Mesenchymal stem cell (in vitro differentiated cells and primary cell): ENCODE results near the gene CATSPERD.
"Not testable (repeated sequence)": the region's sequence is repeated elsewhere in the genome, so short reads cannot be mapped to it uniquely, and the experiment has no call there.

Experiments
- DNase-seq: peaks from one replicate; pipeline ENCODE4 v3.0.0-alpha.2; 2013
- H2AFZ ChIP-seq: one replicate; pipeline ENCODE4 v1.6.1; 2013; ENCODE audit warnings: low read depth, mild to moderate bottlenecking, control low read depth, inconsistent platforms, low read length, moderate library complexity
- H2AK5ac ChIP-seq: 2 replicates; pipeline ENCODE4 v1.6.1; 2013; ENCODE audit warnings: low read length, moderate library complexity, mild to moderate bottlenecking, inconsistent platforms; ENCODE audit not compliant: severe bottlenecking
- H2BK120ac ChIP-seq: one replicate; pipeline ENCODE4 v1.6.1; 2013; ENCODE audit warnings: low read depth, mild to moderate bottlenecking, inconsistent platforms, low read length, moderate library complexity
- H2BK12ac ChIP-seq, 2 experiments: one replicate each; pipeline ENCODE4 v1.6.1; 2013; ENCODE audit warnings: inconsistent platforms in 2 of 2, low read length in 2 of 2, mild to moderate bottlenecking in 2 of 2, moderate library complexity in 2 of 2, control low read depth in 1 of 2
- H2BK15ac ChIP-seq: one replicate; pipeline ENCODE4 v1.6.1; 2013; ENCODE audit warnings: mild to moderate bottlenecking, low read depth, inconsistent platforms; ENCODE audit not compliant: poor library complexity, severe bottlenecking
- H2BK5ac ChIP-seq: 2 replicates; pipeline ENCODE4 v1.6.1; 2013; ENCODE audit warnings: low read depth, mild to moderate bottlenecking, low read length, control low read depth, inconsistent platforms; ENCODE audit not compliant: poor library complexity, severe bottlenecking
- H3K14ac ChIP-seq, 2 experiments: one replicate each; pipeline ENCODE4 v1.6.1; 2013; ENCODE audit warnings: inconsistent platforms in 2 of 2, low read length in 2 of 2, control low read depth in 1 of 2, mild to moderate bottlenecking in 1 of 2, moderate library complexity in 1 of 2
- H3K18ac ChIP-seq, 2 experiments: one replicate each; pipeline ENCODE4 v1.6.1; 2013; ENCODE audit warnings: inconsistent platforms in 2 of 2, low read length in 2 of 2, control low read depth in 1 of 2, low read depth in 1 of 2, mild to moderate bottlenecking in 1 of 2
- H3K23ac ChIP-seq, 2 experiments: one replicate each; pipeline ENCODE4 v1.6.1; 2013; ENCODE audit warnings: inconsistent platforms in 2 of 2, low read length in 2 of 2, mild to moderate bottlenecking in 2 of 2, moderate library complexity in 2 of 2, control low read depth in 1 of 2
- H3K27ac ChIP-seq: 2 replicates; pipeline ENCODE4 v1.5.1; 2013; ENCODE audit warnings: mild to moderate bottlenecking, moderate library complexity, low read length, control low read depth, inconsistent platforms; ENCODE audit not compliant: poor library complexity, severe bottlenecking
- H3K27me3 ChIP-seq, 2 experiments: 2 replicates each; pipeline versions ENCODE4 v1.6.1 to v1.7.0; 2013; ENCODE audit warnings: low read length in 2 of 2, mild to moderate bottlenecking in 2 of 2, moderate library complexity in 2 of 2, control low read depth in 1 of 2, inconsistent platforms in 1 of 2; ENCODE audit not compliant: control insufficient read depth in 1 of 2, insufficient read depth in 1 of 2
- H3K36me3 ChIP-seq, 2 experiments: 2 replicates each; pipeline versions ENCODE4 v1.6.1 to v1.7.0; 2013; ENCODE audit warnings: low read length in 2 of 2, control low read depth in 1 of 2, inconsistent platforms in 1 of 2, low read depth in 1 of 2, mild to moderate bottlenecking in 1 of 2; ENCODE audit not compliant: insufficient read depth in 2 of 2, control insufficient read depth in 1 of 2
- H3K4ac ChIP-seq, 2 experiments: one replicate each; pipeline ENCODE4 v1.6.1; 2013; ENCODE audit warnings: inconsistent platforms in 2 of 2, low read length in 2 of 2, mild to moderate bottlenecking in 2 of 2, moderate library complexity in 2 of 2, control low read depth in 1 of 2, low read depth in 1 of 2
- H3K4me1 ChIP-seq: 2 replicates; pipeline ENCODE4 v1.6.1; 2013; ENCODE audit warnings: low read depth, low read length, control low read depth; ENCODE audit not compliant: control insufficient read depth, insufficient read depth
- H3K4me2 ChIP-seq: 2 replicates; pipeline ENCODE4 v1.6.1; 2013; ENCODE audit warnings: low read length, mild to moderate bottlenecking, inconsistent platforms; ENCODE audit not compliant: poor library complexity, severe bottlenecking
- H3K4me3 ChIP-seq, 2 experiments: 2 replicates each; pipeline versions ENCODE4 v1.5.1 to v1.7.0; 2013; ENCODE audit warnings: low read length in 2 of 2, mild to moderate bottlenecking in 2 of 2, control low read depth in 1 of 2, low read depth in 1 of 2; ENCODE audit not compliant: insufficient read depth in 1 of 2
- H3K79me1 ChIP-seq: replicated peaks from 2 replicates; pipeline ENCODE4 v1.6.1; 2013; ENCODE audit warnings: mild to moderate bottlenecking, control low read depth, low read length, inconsistent platforms; ENCODE audit not compliant: poor library complexity, severe bottlenecking
- H3K9ac ChIP-seq: 2 replicates; pipeline ENCODE4 v1.7.0; 2013; ENCODE audit warnings: mild to moderate bottlenecking, low read length, moderate library complexity
- H3K9me3 ChIP-seq: 2 replicates; pipeline ENCODE4 v1.7.0; 2013; ENCODE audit warnings: mild to moderate bottlenecking, low read length; ENCODE audit not compliant: control insufficient read depth
- H4K8ac ChIP-seq: one replicate; pipeline ENCODE4 v1.6.1; 2013; ENCODE audit warnings: inconsistent platforms, mild to moderate bottlenecking, low read length, moderate library complexity
- H4K91ac ChIP-seq: one replicate; pipeline ENCODE4 v1.6.1; 2013; ENCODE audit warnings: mild to moderate bottlenecking, low read length, inconsistent platforms
- WGBS: methylation state at CpG from one replicate; pipeline ENCODE4 v1.1.7; 2013; ENCODE audit warnings: mixed read lengths; 5-methylcytosine and 5-hydroxymethylcytosine counted together

CATSPERD gene

DNA sequence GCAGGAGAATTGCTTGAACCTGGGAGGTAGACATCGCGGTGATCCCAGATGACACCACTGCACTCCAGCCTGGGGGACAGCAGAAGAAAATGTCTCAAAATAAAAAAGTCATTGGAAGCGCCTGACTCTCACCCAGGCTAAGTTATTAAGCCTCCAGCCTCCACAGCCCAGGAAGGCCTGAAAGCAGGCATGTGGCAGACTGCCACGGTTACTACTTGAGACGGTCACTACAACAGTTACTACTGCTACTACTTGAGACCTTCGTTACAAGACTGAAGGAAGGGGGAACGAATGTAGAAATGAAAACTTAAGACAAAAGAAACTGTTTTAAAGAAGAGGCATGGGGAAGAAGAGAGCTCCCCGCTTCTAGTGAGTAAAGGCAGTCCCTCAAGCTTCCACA, 54.5 kb downstream of the CATSPERD start:
- no peak overlapping the region for H3K4me2 ChIP-seq
- no peaks in the 10 kb centered on the region for H3K9me3 ChIP-seq
- no peak overlapping the region for H3K4ac ChIP-seq
- H3K14ac ChIP-seq = no peak overlapping the region
- no peak overlapping the region for H2BK15ac ChIP-seq
- no peaks in the 10 kb centered on the region for H3K36me3 ChIP-seq
- no peak overlapping the region for H3K4me3 ChIP-seq
- H3K27me3 ChIP-seq = peaks cover 0 to 8% of the 10 kb centered on the region in 2 experiments
- no peak overlapping the region for H4K8ac ChIP-seq
- H3K23ac ChIP-seq = no peak overlapping the region
- H2BK5ac ChIP-seq = no peak overlapping the region
- H3K4me1 ChIP-seq = peaks cover 2% of the 10 kb centered on the region
- no peaks in the 10 kb centered on the region for H3K79me1 ChIP-seq
- no peak for DNase-seq
- peak overlapping the region; percentile 19 for H2BK120ac ChIP-seq
- no peak overlapping the region for H2BK12ac ChIP-seq
- peak overlapping the region; percentile 49 for H3K9ac ChIP-seq
- WGBS = 88% methylated on average over 6 of the region's 8 CpGs
- no peak overlapping the region for H3K18ac ChIP-seq
- no peak overlapping the region for H2AK5ac ChIP-seq
- no peak overlapping the region for H2AFZ ChIP-seq
- H4K91ac ChIP-seq = no peak overlapping the region
- no peak overlapping the region for H3K27ac ChIP-seq

DNA sequence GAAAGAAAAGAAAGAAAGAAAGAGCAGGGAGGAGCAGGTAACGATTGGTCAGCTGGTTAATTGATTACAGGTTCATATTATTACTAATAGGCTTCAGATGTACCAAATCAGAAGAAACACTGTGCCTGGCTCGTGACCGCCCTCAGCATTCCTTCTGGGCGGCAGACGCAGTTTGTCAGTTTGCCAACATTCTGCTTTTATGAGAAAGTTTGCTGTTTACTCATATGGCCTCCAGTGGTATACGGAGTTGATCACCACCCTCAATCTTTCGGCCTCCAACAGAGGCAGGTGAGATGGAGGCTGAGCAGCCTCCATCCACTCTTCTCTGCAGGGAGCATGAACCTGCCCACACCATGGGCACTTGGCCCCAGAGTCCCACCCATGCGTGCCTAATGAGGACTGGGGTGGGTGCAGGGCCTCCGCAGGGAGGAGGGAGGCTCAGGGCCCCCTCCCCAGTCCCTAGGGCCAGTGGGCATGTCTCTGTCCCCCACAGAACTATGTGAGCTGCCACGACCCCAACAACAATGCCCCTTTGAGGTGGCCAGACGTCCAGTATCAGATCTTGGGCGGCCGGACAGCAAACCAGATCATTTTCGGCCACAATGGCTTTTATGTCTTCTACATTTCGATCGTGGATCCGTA, 55.4 kb downstream of the CATSPERD start:
- 83% methylated on average over 16 of the region's 17 CpGs for WGBS
- Histone ChIP-seq H2BK120ac (no peak overlapping the region), H3K4me3 (peak overlapping the region in 1 of 2 experiments; percentile 41), H4K8ac (no peak overlapping the region), H2BK15ac (no peak overlapping the region), H3K9me3 (no peaks in the 10 kb centered on the region), H2AFZ (no peak overlapping the region), H3K9ac (peak overlapping the region; percentile 40), H3K36me3 (no peaks in the 10 kb centered on the region), H3K4me1 (peaks cover 2% of the 10 kb centered on the region), H2BK5ac (no peak overlapping the region), H2AK5ac (no peak overlapping the region), H3K4me2 (no peak overlapping the region), H2BK12ac (no peak overlapping the region), H3K4ac (no peak overlapping the region), H3K27me3 (peaks cover 0 to 8% of the 10 kb centered on the region in 2 experiments), H4K91ac (no peak overlapping the region), H3K23ac (no peak overlapping the region), H3K18ac (no peak overlapping the region), H3K79me1 (no peaks in the 10 kb centered on the region), H3K27ac (no peak overlapping the region), H3K14ac (no peak overlapping the region)
- DNase-seq = no peak

DNA sequence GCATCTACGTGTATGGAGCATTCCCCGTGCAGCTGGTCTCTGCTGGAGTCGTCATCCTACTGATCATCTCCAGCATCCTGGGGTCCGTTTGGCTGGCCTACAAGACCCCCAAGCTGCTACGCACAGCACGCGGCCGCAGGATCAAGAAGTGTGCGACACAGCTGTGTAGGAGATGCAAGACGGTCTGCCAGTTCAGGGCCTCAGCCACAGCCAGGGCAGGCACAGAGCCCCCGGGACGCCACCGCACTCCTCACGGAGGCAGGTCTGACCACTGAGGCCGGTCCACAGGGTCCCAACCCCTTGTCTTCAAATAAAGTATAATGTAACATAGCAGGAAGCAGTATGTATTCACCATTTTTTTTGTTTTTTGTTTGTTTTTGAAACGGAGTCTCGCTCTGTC, 58.0 kb downstream of the CATSPERD start:
- no peak overlapping the region for H2BK120ac ChIP-seq
- H3K23ac ChIP-seq = no peak overlapping the region
- no peak overlapping the region for H3K9ac ChIP-seq

DNA sequence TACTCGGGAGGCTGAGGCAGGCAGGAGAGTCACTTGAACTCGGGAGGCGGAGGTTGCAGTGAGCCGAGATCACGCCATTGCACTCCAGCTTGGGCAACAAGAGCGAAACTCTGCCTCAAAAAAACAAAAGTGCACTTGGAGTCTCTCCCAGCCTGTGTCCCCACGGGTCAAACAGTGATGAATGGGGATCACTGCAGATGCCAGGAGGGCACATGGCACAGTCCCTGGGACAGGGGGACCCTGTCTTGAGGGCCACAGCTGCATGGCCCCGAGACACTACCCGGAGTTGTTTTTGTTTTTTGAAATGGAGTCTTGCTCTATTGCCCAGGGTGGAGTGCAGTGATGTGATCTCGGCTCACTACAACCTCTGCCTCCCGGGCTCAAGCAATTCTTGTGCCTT, 60.5 kb downstream of the CATSPERD start:
- H3K4me3 ChIP-seq, H3K27me3 ChIP-seq, H3K4ac ChIP-seq, H3K4me1 ChIP-seq, H2AK5ac ChIP-seq, H3K18ac ChIP-seq, H2BK12ac ChIP-seq, H3K9ac ChIP-seq, H3K14ac ChIP-seq, H2BK5ac ChIP-seq, H3K4me2 ChIP-seq, H3K23ac ChIP-seq, H4K8ac ChIP-seq, H2BK120ac ChIP-seq, H3K27ac ChIP-seq, H3K9me3 ChIP-seq, DNase-seq, H2AFZ ChIP-seq, H2BK15ac ChIP-seq, H4K91ac ChIP-seq: not testable (repeated sequence)
- WGBS = 93% methylated on average over 11 of the region's 11 CpGs
- Histone ChIP-seq H3K79me1 (peaks cover 16% of the 10 kb centered on the region), H3K36me3 (peaks cover 19 to 39% of the 10 kb centered on the region in 2 experiments)

More for the DNA sequence above, 58.0 kb downstream of the CATSPERD start:
- Histone ChIP-seq H2AFZ (no peak overlapping the region), H2BK5ac (no peak overlapping the region), H3K4ac (no peak overlapping the region), H4K91ac (no peak overlapping the region), H3K9me3 (no peaks in the 10 kb centered on the region), H3K18ac (no peak overlapping the region), H2BK15ac (no peak overlapping the region), H3K36me3 (peaks cover 0 to 13% of the 10 kb centered on the region in 2 experiments), H3K27me3 (peaks cover 0 to 8% of the 10 kb centered on the region in 2 experiments), H2BK12ac (no peak overlapping the region), H3K79me1 (no peaks in the 10 kb centered on the region), H3K4me2 (no peak overlapping the region), H4K8ac (no peak overlapping the region), H3K27ac (no peak overlapping the region), H3K4me1 (peaks cover 1% of the 10 kb centered on the region), H3K14ac (no peak overlapping the region), H2AK5ac (no peak overlapping the region), H3K4me3 (no peak overlapping the region)
- WGBS = 92% methylated on average over 16 of the region's 17 CpGs
- no peak for DNase-seq
